HepG2 (cell line): ENCODE results near the gene PFKFB4. TPM values are rescaled to one million over a fixed set of nuclear protein-coding genes. Genes with fewer than 3 reads are reported as not detected.

Source experiments
- EZH2 ChIP-seq: conservative IDR thresholded peaks from 2 replicates; pipeline ENCODE4 v1.6.1; 2012; ENCODE audit warnings: mild to moderate bottlenecking, low read depth, low read length, moderate library complexity
- NFE2L1 ChIP-seq: sonication (generic); formaldehyde crosslinking; IDR thresholded peaks from 2 replicates; pipeline ENCODE4 v1.4.0; 2020; ENCODE audit warnings: missing genetic modification reagents, mild to moderate bottlenecking, borderline replicate concordance
- NFIB ChIP-seq: sonication (generic); formaldehyde crosslinking; IDR thresholded peaks from 2 replicates; pipeline ENCODE4 v1.9.0; 2021; ENCODE audit warnings: missing genetic modification reagents, mild to moderate bottlenecking, borderline replicate concordance
- SMAD1 ChIP-seq: sonication (generic); formaldehyde crosslinking; IDR thresholded peaks from 2 replicates; pipeline ENCODE4 v1.4.0; 2020; ENCODE audit warnings: missing genetic modification reagents, low read depth, mild to moderate bottlenecking, borderline replicate concordance
- ZBTB4 ChIP-seq: sonication (generic); formaldehyde crosslinking; IDR thresholded peaks from 2 replicates; pipeline ENCODE4 v1.4.0; 2020; ENCODE audit warnings: missing genetic modification reagents, mild to moderate bottlenecking, borderline replicate concordance
- ZNF280D ChIP-seq: sonication (generic); formaldehyde crosslinking; IDR thresholded peaks from 2 replicates; pipeline ENCODE4 v1.5.1; 2020; ENCODE audit warnings: mild to moderate bottlenecking, missing genetic modification reagents
- ZNF605 ChIP-seq: sonication (generic); formaldehyde crosslinking; IDR thresholded peaks from 2 replicates; pipeline ENCODE4 v1.8.0; 2022; ENCODE audit warnings: mild to moderate bottlenecking, missing genetic modification reagents
- polyA plus RNA-seq, 8 experiments: library from polyadenylated mRNA; depleted of rRNA in 3 of 8; stranded (reverse) in 7 of 8; unstranded in 1 of 8; fragments of >200 nt; fragmentation: Illumina TruSeq in 4 of 8; extraction: Trizol in 4 of 8; gene quantifications; 2 replicates each; pipeline versions ENCODE4 v1.2.1 to v1.2.3, GENCODE V29; 2011 to 2016; ENCODE audit warnings: low read depth in 4 of 8, missing spikeins in 1 of 8, mixed read lengths in 1 of 8; ENCODE audit not compliant: insufficient read depth in 1 of 8
- total RNA-seq, 5 experiments: library from RNA; depleted of rRNA; stranded (reverse); fragments of >200 nt; fragmentation: Illumina TruSeq; extraction: Trizol; gene quantifications; 2 replicates each; pipeline ENCODE4 v1.2.3, GENCODE V29; 2016; ENCODE audit warnings: low read depth in 1 of 5
- TF ChIP-seq, protein P1 (sequence below): sonication (generic); formaldehyde crosslinking; IDR thresholded peaks from 2 replicates; pipeline ENCODE4 v1.8.1; 2023; ENCODE audit warnings: mild to moderate bottlenecking, inconsistent platforms, moderate library complexity, missing genetic modification reagents, borderline replicate concordance
- TF ChIP-seq, protein P2 (sequence below): sonication (generic); formaldehyde crosslinking; IDR thresholded peaks from 2 replicates; pipeline ENCODE4 v1.8.0; 2022; ENCODE audit warnings: mild to moderate bottlenecking, missing genetic modification reagents; ENCODE audit not compliant: insufficient replicate concordance
- TF ChIP-seq, protein P3 (sequence below): sonication (generic); formaldehyde crosslinking; IDR thresholded peaks from 2 replicates; pipeline ENCODE4 v1.4.0; 2020; ENCODE audit warnings: missing genetic modification reagents, borderline replicate concordance

Gene PFKFB4
- total and polyA plus RNA-seq, 2 of the 13 experiments (the other 11 are each of a cell fraction or from before 2014, with no cell fraction given) = 7.1 to 103 TPM

GRCh38 chr3:48594417-48595049 lies 37.9 kb upstream of the PFKFB4 start (continued):
- TF ChIP-seq, protein P1, sequence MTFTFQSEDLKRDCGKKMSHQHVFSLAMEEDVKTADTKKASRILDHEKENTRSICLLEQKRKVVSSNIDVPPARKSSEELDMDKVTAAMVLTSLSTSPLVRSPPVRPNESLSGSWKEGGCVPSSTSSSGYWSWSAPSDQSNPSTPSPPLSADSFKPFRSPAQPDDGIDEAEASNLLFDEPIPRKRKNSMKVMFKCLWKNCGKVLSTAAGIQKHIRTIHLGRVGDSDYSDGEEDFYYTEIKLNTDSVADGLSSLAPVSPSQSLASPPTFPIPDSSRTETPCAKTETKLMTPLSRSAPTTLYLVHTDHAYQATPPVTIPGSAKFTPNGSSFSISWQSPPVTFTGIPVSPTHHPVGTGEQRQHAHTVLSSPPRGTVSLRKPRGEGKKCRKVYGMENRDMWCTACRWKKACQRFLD (CRISPR knock-in tag) = no peak
- TF ChIP-seq SMAD1 (no peak), NFE2L1 (CRISPR knock-in tag) (no peak), ZNF605 (no peak), ZBTB4 (CRISPR knock-in tag) (peak; percentile 48; the same call in 1 of the 2 replicates), NFIB (no peak), ZNF280D (CRISPR knock-in tag) (no peak), EZH2 (no peak)
- TF ChIP-seq, protein P2, sequence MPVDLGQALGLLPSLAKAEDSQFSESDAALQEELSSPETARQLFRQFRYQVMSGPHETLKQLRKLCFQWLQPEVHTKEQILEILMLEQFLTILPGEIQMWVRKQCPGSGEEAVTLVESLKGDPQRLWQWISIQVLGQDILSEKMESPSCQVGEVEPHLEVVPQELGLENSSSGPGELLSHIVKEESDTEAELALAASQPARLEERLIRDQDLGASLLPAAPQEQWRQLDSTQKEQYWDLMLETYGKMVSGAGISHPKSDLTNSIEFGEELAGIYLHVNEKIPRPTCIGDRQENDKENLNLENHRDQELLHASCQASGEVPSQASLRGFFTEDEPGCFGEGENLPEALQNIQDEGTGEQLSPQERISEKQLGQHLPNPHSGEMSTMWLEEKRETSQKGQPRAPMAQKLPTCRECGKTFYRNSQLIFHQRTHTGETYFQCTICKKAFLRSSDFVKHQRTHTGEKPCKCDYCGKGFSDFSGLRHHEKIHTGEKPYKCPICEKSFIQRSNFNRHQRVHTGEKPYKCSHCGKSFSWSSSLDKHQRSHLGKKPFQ (CRISPR knock-in tag) = no peak
- TF ChIP-seq, protein P3, sequence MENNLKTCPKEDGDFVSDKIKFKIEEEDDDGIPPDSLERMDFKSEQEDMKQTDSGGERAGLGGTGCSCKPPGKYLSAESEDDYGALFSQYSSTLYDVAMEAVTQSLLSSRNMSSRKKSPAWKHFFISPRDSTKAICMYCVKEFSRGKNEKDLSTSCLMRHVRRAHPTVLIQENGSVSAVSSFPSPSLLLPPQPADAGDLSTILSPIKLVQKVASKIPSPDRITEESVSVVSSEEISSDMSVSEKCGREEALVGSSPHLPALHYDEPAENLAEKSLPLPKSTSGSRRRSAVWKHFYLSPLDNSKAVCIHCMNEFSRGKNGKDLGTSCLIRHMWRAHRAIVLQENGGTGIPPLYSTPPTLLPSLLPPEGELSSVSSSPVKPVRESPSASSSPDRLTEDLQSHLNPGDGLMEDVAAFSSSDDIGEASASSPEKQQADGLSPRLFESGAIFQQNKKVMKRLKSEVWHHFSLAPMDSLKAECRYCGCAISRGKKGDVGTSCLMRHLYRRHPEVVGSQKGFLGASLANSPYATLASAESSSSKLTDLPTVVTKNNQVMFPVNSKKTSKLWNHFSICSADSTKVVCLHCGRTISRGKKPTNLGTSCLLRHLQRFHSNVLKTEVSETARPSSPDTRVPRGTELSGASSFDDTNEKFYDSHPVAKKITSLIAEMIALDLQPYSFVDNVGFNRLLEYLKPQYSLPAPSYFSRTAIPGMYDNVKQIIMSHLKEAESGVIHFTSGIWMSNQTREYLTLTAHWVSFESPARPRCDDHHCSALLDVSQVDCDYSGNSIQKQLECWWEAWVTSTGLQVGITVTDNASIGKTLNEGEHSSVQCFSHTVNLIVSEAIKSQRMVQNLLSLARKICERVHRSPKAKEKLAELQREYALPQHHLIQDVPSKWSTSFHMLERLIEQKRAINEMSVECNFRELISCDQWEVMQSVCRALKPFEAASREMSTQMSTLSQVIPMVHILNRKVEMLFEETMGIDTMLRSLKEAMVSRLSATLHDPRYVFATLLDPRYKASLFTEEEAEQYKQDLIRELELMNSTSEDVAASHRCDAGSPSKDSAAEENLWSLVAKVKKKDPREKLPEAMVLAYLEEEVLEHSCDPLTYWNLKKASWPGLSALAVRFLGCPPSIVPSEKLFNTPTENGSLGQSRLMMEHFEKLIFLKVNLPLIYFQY (CRISPR knock-in tag) = no peak
